GM19395 (cell line): ENCODE measurements around the gene SERPINE2.

ENCODE experiments used
- ATAC-seq: cut with Tn5 transposase; IDR thresholded peaks from one replicate; pipeline ENCODE4 v1.9.1; 2021; ENCODE audit warnings: mild to moderate bottlenecking, moderate library complexity; ENCODE audit not compliant: unreplicated experiment

The SERPINE2 gene

GRCh38 chr2:224039080-224039769 lies at the start of gene SERPINE2:
SERPINE2 (minus strand) TSS chr2:224039286; CDS start chr2:224001900, 37,386 bp downstream.
- ATAC-seq = peak; percentile 57

GRCh38 chr2:224086226-224086914 lies 47.3 kb upstream of the SERPINE2 start:
- ATAC-seq = no peak

GRCh38 chr2:224085811-224086210 lies 46.7 kb upstream of the SERPINE2 start:
- no peak for ATAC-seq

GRCh38 chr2:224085246-224085645 lies 46.2 kb upstream of the SERPINE2 start:
- ATAC-seq = no peak

GRCh38 chr2:224084266-224084892 lies 45.3 kb upstream of the SERPINE2 start:
- ATAC-seq = no peak

GRCh38 chr2:224083638-224084037 lies 44.6 kb upstream of the SERPINE2 start:
- no peak for ATAC-seq

- no peak for ATAC-seq
Observed at GRCh38 chr2:224078656-224079055, 39.6 kb upstream of the SERPINE2 start.

- no peak for ATAC-seq
Observed at GRCh38 chr2:224077773-224078507, 38.9 kb upstream of the SERPINE2 start.

GRCh38 chr2:224075588-224075987 lies 36.5 kb upstream of the SERPINE2 start:
- no peak for ATAC-seq

- no peak for ATAC-seq
Observed at GRCh38 chr2:224073676-224074075, 34.6 kb upstream of the SERPINE2 start.

GRCh38 chr2:224072541-224073188 lies 33.6 kb upstream of the SERPINE2 start:
- ATAC-seq = no peak

GRCh38 chr2:224069172-224069571 lies 30.1 kb upstream of the SERPINE2 start:
- ATAC-seq = no peak

GRCh38 chr2:224063298-224063648 lies 24.2 kb upstream of the SERPINE2 start:
- peak; percentile 61 for ATAC-seq

GRCh38 chr2:224062481-224063297 lies 23.6 kb upstream of the SERPINE2 start:
- peak; percentile 94 for ATAC-seq

GRCh38 chr2:224060783-224061482 lies 21.8 kb upstream of the SERPINE2 start:
- ATAC-seq = peak; percentile 36

GRCh38 chr2:224059178-224059577 lies 20.1 kb upstream of the SERPINE2 start:
- ATAC-seq = no peak

GRCh38 chr2:224058048-224058775 lies 19.1 kb upstream of the SERPINE2 start:
- ATAC-seq = no peak

- no peak for ATAC-seq
Observed at GRCh38 chr2:224056889-224057288, 17.8 kb upstream of the SERPINE2 start.

- ATAC-seq = no peak
Observed at GRCh38 chr2:224055101-224055500, 16.0 kb upstream of the SERPINE2 start.
